Fibroblast of skin of back (primary cell): ENCODE measurements around the gene RBM39.
"Not testable (repeated sequence)": the region's sequence is repeated elsewhere in the genome, so short reads cannot be mapped to it uniquely, and the experiment has no call there.

Experiments used
- DNase-seq: peaks from one replicate; pipeline ENCODE4 v3.0.0-alpha.2; 2013

The RBM39 gene

DNA sequence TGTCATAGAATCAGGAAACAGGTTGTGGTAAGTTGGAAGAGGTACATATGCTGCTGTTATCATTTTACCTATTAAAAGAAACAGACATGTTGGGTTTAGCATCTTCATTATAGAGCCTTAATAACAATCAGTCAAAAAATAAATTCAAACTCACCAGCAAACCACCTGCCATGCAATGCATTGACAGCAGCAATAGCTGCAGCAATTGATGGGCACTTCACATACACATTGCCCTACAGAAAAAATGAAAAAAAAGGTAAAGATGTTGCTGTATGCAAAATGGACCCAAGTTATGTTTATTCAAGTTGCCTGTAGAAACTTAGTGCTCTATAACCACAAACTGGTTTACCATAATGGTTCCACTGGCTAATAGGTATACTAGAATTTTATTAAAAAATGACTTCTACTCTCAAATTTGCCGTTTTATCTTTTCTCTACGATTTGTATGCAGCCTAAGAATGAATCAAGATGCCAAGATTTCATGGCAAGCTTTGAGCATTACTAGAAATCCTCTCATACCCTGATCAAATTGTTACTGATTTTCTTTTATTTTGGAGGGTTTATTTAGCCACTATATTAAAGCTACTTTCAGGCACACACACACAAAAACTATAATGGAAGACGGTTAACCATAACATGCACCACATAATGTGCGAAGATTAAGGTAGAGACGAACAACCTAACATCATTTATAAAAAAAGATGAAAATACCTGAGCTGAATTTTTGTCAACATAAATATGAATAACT is 37.4 kb downstream of the RBM39 start:
- DNase-seq = no peak

DNA sequence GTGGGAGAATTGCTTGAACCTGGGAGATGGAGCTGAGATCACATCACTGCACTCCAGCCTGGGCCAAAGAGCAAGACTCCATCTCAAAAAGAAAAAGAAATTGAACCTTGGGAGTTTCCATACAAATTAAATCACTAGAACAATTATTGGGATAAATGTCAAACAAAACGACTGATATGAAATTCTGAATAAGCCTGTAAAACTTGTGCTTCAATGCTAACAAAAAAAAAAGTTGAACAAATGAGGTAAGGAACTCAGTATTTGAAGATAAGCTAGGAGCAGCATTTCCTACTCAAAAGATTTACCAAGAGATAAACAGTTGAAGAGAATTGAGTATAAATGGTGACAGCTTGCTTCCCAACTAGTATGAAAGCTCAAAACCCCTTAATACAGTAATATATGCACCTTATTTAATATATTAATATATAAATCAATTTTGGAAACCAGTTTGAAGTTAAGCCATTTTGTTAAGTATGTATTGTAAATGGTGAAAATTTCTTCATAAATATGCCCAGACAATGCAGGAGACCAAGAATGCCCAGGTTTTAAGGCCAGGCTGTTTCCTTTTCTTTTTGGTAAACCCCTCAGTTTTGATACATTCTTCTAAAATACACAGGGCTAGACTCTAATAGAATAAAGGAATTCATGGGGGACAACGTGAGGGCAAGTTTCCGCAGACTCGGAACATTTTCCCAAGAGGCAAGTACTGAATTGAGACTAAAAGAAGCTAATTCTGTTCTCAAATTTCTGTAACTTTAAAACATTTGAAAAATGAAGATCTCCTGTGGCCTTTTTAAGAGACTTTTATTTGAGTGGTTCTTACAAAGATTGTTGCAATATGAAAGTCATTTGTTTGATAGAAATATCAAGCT is 39.0 kb downstream of the RBM39 start:
- no peak for DNase-seq

DNA sequence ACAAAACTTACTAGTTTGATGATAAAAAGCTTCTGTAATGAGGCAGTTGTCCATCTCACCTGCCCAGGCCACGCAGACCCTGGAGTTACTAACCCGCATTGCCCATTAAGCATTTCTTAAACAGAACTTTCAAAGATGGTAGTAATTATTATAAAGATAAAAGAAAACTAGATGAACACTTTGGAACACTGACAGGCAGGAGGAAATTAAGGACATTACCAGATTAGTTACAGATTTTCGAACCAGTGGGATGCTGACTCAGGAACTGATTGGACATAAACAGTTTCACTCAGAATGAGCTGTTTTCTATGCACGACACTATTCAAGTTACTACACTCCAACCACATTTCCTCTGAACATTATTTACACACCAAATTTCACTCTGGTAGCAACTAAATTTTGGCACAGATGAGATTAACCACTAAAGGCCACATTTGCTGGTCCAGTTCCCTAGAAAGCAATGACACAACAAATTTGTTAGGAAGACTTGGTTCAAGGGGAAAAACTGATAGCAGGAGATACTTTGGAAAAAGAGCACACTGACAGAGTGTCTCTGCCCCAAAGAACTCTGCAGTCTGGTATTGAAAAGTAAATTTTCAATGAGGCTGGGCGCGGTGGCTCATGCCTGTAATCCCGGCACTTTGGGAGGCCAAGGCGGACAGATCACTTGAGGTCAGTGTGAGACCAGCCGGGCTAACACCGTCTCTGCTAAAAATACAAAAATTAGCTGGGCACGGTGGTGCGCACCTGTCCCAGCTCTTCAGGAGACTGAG is 39.8 kb downstream of the RBM39 start:
- DNase-seq = no peak

DNA sequence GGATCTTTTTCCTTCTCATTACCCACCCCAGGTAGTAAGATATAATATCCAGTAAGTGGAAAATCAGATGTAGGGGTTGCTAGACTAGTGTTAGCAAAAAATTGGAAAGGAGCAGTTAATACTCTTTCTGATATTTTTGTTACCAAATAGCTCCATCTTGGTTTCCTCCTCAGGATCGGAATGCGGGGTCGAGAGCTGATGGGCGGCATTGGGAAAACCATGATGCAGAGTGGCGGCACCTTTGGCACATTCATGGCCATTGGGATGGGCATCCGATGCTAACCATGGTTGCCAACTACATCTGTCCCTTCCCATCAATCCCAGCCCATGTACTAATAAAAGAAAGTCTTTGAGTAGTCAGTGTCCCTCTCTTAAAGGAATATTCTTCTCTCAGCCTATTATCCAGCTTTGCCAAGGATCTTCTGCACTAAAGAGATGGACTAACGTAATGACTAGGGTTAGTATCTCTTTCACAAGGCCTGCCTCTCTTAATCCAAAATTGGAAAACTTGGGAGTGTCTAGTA is 41.4 kb downstream of the RBM39 start:
- no peak for DNase-seq

DNA sequence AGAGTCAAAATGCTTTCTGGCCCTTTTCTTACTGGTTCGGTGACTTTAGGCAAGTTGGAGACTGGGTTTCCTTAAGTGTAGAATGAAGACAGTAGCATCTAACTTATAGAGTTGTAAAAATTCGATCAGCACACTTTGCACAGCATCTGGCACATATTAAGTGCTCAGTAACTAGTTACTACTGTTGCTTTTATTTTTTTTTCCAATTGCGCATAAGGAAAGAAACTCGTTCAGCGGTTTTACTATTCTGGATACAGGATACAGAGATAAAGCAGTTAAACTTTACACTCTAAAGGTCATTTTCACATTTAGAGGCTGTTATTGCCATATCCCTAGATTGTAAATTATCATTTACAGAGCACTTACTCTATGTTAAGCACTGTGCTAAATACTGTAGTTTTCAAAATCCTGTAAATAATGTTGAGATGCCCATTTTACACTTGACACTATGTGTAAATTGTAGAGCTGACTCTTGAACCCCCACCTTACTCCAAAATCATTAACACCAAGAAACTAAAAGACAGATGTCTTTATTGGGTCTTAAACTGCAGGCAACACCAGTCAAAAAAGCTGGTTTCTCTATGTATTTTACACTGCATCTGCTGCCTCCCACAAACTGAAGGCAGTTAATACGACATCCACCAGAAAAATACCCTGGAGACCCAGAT is 42.0 kb downstream of the RBM39 start:
- no peak for DNase-seq

DNA sequence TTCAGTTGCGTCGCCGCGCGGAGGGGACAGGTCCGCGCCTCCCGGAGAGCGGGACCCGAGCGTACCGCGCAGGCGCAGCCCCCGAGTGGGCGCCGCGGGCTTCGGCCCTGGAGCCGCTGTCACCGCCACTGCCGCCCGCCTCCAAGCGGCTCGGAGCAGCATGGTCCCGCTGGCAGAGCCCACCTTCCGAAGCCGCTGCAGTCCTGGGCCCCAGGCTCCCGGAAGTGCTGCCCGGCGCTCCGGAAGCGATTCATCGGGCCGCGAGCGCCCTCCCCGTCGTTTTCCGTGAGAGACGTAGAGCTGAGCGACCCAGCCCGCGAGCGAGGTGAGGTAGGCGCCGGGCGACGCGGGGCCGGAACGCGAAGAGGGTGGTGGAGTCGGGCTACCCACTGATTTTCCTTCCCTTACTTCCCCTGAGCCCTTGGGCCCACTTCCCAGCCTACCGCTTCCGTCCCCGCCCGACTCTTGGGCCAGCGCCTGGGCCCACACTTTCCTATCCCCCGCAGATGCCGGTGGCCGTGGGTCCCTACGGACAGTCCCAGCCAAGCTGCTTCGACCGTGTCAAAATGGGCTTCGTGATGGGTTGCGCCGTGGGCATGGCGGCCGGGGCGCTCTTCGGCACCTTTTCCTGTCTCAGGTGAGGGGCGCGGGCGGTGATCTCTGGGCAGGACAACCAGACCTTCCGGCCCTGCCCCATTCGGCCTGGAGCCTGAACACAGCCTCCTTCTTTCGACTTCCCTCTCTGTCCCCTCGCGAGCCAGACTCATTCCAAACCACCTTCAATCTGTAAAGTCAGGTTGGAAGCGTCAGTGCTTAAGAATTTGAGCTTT is 42.7 kb downstream of the RBM39 start, which contains the start of the genes NFS1 and ROMO1:
Gene NFS1 (minus strand): TSS at position 226 of the 830 bp plus-strand sequence. CDS start 64 bp downstream, at position 162.
Gene ROMO1 (plus strand): TSS at position 279 of the 830 bp plus-strand sequence. CDS start 228 bp downstream, at position 507.
- DNase-seq = peak; percentile 84

DNA sequence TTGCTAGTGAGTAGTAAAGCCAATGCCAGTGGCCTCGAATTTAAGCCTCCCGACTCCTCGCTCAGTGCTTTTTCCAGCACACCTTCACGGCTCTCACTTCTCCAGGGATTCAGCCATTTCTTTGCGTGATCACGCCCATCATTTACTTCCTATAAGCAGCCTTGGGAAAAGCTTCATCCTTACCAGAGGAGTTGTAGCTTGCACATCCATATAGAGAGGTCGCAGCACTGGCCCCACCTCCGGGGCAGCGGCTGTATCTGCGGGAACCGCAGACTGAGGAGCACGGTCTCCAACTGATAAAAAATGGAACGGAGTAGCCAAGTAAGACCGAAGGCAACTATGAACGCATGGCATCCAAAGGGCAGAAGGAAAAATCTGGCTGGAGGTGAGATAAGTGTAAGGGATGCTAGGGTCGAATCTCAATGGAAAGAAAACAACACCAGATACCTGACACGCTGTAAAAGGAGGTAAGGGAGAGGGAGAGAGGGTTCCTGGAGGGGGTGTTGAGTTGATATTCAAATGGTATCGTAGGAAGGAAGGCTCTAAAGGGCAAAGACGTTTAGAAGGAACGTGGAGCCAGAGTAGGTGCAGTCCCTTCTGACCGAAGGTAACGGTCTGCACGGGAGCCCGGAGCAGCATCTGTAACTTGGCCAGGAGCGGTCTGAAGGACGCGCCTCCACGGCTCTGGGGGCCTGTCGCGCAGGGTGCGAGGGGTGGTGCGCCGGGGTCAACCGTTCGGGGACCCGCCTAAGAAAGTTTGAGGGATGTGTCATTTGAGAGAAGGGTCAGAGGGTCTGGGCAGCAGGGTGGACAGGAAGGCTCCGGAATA is 43.5 kb downstream of the RBM39 start:
- no peak for DNase-seq

DNA sequence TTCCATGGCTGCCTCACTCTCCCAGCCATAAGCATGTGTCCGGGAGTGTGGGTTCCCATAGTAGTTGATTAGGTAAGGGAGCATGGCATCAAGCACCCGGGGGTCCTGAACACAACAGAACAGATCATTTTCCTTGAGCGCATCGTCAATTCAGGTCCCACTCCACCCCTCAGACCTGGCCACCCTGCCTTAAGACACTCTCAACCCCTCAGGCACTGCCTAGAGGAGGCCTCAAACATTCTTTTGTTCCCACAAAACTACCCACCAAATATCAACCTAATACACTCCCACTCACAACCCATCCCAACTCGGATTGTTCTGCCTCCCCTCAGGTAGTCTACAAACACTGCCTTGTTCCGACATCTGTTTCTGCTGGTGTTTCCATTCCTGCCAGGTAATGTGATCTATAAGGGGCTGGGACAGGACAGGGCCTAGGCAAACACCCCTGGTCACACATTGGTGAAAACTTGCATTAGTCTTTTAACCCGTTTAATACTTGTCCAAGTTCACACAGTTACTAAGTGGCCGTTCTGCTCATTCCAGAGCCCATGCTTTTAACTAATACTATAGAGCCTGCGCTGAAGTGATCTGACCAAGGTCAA is 44.3 kb downstream of the RBM39 start:
- no peak for DNase-seq

DNA sequence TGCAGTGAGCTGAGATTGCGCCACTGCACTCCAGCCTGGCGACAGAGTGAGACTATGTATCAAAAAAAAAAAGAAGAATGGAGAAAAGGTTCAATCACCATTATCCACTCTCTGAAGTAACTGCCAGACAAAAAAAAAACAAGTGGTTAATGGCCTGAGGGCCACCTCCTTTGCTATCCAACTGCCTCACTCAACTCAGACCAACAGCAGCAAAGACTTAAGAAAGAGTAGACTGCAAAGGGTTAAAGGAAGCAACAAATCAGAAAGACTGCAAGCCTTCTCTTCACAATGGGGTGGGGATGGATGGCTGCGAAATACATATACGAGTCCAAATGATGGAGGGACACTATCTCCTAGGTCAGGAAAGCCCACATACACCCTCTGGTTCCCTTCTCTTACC is 46.1 kb downstream of the RBM39 start:
- no peak for DNase-seq

DNA sequence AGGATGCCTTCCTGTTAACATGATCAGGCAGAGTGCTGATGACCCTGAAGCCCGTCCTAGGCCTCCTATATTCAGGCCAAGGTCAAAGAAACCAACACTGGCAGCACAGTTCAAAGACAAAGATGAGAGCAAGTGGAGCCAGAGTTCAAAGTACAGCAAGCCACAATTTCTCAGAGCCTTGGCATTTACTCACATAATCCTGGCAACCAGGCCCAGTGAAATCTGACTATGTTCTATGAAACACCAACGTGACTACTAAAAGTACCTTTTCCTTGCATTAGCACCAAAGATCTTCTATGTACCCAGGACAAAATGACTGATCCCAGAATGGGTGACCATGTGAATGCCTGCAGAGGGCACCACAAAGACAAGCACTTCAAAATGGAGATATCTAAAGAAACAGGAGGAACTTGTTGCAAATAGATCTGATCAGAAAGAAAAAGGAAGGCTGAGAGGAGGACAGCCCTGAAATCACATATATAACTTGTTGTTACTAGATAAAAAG is 46.8 kb downstream of the RBM39 start:
- no peak for DNase-seq

DNA sequence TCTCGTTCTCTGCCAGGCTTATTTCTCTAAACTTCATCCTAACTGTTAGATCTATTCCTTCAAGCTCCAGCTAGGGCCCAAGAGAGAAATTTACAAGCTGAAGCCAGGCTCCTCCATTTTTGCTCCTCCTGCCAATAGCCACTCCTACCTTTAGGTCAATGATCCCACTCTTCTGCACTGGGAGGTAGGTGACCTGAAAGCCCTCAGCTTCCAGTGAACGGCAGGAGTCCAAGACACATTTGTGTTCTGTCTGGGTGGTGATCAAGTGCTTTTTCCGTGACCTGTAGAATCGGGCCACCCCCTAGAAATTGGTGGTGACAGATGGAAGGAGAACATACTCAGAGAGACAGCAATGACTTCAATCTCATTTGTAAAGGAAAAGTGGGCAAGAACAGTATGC is 51.8 kb downstream of the RBM39 start:
- no peak for DNase-seq

DNA sequence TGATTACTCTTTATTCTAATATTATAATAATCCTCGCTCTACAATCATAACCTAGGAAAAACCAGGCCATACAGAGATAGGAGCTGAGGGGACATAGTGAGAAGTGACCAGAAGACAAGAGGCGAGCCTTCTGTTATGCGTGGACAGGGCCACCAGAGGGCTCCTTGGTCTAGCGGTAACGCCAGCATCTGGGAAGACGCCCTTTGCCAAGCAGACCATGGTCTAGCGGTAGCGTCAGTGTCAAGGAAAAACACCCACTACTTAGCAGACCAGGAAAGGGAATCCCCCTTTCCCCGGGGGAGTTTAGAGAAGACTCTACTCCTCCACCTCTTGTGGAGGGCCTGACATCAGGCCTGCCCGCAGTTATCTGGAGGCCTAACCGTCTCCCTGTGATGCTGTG is 55.2 kb downstream of the RBM39 start:
- not testable (repeated sequence) for DNase-seq

DNA sequence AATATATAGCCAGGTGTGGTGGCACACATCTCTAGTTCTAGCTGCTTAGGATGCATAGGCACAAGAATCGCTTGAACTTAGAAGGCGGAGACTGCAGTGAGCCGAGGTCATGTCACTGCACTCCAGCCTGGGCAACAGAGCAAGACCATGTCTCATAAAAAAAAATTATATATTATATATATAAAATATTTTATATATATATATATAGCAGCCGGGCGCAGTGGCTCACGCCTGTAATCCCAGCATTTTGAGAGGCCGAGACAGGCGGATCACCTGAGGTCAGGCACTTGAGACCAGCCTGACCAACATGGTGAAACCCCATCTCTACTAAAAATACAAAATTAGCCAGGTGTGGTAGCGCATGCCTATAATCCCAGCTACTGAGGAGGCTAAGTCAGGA is 56.7 kb downstream of the RBM39 start:
- DNase-seq = not testable (repeated sequence)

DNA sequence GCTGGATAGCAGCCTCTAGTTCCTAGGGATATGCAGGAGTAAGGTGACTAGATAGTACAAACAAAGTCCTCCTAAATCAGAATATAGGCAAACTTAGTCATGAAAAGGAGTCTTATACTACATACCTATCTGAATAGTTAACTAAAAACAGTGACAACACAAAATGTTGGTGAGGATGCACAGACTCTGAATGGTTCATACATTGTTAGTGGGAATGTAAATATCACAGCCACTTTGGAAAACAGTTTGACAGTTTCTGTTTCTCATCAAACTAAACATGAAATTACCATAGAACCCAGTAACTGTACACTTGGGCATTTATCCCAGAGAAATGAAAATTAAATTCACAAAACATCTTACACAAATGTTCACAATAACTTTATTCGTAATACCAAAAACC is 60.1 kb downstream of the RBM39 start:
- DNase-seq = no peak

DNA sequence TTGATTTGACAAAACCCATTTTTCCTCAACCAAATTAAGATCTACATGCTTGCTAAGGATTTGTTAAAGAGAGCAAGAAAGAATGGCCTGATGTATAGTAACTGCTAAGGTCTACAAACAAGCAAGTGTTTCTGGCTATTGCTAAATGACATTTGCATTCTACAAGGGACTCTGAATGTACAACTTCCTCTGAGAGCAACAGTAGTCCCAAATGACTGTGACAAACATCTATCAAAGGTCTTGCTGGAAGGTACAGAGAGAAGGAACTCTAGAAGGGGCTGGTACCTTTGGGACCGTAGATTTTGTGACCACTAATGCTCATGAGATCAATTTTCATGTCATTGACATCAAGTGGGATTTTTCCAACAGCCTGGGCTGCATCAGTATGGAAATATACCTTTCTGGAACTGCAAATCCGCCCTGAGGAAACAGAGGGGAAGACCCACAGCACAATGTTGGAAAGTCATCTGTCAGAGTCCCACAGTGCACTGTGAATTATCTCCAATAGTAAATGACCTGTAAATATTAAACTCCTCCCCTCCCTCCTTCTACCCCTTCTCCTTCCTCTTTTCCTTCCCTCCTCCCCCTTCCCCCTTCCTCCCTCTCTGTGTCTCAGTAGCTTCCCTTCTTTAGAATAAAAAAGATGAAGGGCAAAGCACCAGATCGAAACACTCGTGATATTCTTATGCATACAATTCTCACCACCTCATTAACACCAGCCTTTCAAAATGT is 61.4 kb downstream of the RBM39 start:
- no peak for DNase-seq

DNA sequence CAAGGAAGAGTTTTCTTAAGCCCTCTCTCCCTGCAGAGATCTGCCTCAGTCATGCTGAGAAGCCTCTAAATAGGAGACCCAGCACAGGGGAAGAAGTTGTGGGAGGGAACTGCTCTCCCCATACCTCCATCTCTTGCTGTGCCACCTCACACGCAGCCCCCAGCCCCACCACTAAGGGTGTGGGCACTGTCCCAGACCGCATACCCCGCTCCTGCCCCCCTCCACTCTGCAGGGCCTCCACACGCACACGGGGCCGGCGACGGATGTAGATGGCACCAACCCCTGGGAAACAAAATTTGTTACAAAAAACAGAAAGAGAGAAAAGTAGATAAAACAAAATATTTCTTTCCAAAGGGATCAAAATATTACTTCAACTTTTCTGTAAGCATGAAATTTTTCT is 67.1 kb downstream of the RBM39 start:
- no peak for DNase-seq

DNA sequence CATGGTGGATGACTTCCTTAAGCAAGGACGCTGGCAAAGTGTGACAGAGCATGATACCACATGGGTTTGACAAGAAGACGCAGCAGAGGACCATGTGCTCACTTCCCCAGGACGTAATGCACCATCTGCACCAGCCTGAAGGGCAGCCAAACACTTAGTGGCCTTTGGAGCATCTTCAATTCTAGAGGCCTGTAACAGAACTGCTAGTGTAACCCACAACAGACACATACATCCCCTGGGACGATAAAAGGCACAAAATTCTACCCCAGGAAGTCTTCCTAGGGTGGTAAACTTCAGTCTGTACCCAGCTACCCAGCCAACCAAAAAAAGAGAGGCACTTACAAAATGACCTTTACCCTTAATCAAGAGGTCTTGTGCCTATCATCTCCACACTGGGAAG is 68.2 kb downstream of the RBM39 start:
- no peak for DNase-seq

DNA sequence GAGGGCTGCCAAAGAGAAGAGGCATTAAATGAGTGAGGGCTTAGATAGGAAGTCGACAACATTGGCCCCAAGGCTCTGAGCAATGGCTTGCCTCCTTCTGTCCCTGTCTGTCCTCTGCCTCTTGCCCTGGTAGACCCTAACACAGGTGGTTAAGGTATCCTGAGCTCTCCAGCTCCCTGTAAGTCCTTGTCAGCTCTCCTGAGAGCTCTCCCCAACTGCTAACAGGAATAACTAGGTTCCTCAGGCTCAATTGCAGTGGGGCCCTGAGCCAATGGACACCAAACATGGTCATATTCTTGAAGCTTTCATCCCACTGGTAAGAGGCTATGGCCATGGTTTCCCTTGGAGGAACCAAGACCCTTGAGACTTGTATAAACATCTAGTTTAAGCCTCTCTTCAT is 72.4 kb downstream of the RBM39 start:
- DNase-seq = no peak

DNA sequence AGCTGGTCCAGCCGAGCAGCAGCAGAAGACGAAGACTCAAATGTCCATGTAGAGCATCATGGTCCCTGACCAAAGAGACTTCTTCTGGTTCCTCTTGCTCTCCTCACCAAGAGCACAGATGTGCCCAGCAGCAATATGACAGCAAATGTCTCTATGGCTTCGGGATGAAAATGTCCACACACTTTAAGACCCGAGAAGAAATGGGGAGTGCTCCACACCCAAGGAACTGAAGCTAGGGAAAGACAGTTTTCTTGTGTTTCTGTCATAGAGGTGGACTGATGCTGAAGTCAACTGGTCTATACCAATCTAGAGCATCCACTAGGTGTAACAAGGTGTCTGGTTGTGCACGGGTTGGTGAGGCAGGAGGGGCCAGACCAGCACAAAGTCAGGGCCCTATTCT is 72.8 kb downstream of the RBM39 start:
- no peak for DNase-seq
